H1 (cell line): ENCODE results near the gene CLDN4. TPM values are rescaled to one million over a fixed set of nuclear protein-coding genes. Genes with fewer than 3 reads are reported as not detected.

Experiments used
- CTCF ChIA-PET: fragments of 300-600 bp; sonication (Branson Sonifier 250); formaldehyde crosslinking; loops from one replicate; lab custom pipeline; 2021; ENCODE audit not compliant: partially characterized antibody; lab: Charles Lee
- POLR2A ChIA-PET: fragments of 300-600 bp; sonication (Branson Sonifier 250); formaldehyde crosslinking; loops from one replicate; lab custom pipeline; 2021; ENCODE audit warnings: inconsistent platforms; ENCODE audit not compliant: partially characterized antibody; lab: Charles Lee
- DNase-seq, 2 experiments: peaks; one replicate each; pipeline versions ENCODE4 v3.0.0 to v3.0.0-alpha.2; 2010 to 2022; ENCODE audit warnings: low spot score in 2 of 2, low read depth in 1 of 2, mixed read lengths in 1 of 2
- FAIRE-seq: peaks from 2 replicates; lab custom pipeline; 2011; peaks lifted over from hg19 to GRCh38; lab: Jason Lieb, UNC
- H2AFZ ChIP-seq: 2 replicates; pipeline ENCODE4 v1.8.1; 2012; ENCODE audit warnings: low read length, inconsistent platforms
- H2AK5ac ChIP-seq: 2 replicates; pipeline ENCODE4 v1.6.1; 2013; ENCODE audit warnings: low read depth, low read length
- H2BK120ac ChIP-seq: replicated peaks from 2 replicates; pipeline ENCODE3; 2013; ENCODE audit warnings: low read depth, low read length, inconsistent platforms
- H2BK12ac ChIP-seq: 2 replicates; pipeline ENCODE4 v1.6.1; 2013; ENCODE audit warnings: low read depth, low read length
- H2BK15ac ChIP-seq: 2 replicates; pipeline ENCODE4 v1.6.1; 2013; ENCODE audit warnings: low read length
- H2BK20ac ChIP-seq: 2 replicates; pipeline ENCODE4 v1.6.1; 2013; ENCODE audit warnings: low read length
- H2BK5ac ChIP-seq: 2 replicates; pipeline ENCODE4 v1.6.1; 2013; ENCODE audit warnings: low read depth, low read length
- H3K14ac ChIP-seq: 2 replicates; pipeline ENCODE4 v1.6.1; 2013; ENCODE audit warnings: inconsistent platforms; ENCODE audit not compliant: insufficient read length
- H3K18ac ChIP-seq: 2 replicates; pipeline ENCODE4 v1.6.1; 2013; ENCODE audit warnings: low read length; ENCODE audit errors: extremely low read depth
- H3K23ac ChIP-seq: 2 replicates; pipeline ENCODE4 v1.6.1; 2013; ENCODE audit warnings: inconsistent platforms; ENCODE audit not compliant: insufficient read length
- H3K23me2 ChIP-seq: 2 replicates; pipeline ENCODE4 v1.6.1; 2013; ENCODE audit warnings: low read depth, low read length
- H3K27ac ChIP-seq: 2 replicates; pipeline ENCODE4 v1.6.1; 2011; ENCODE audit warnings: low read depth, low read length, inconsistent platforms
- H3K27me3 ChIP-seq, 4 experiments: replicated peaks in 1 of 4; 1 replicate in 1 of 4; 2 replicates in 3 of 4; pipeline versions ENCODE4 v1.6.1 to v1.8.1; 2011 to 2013; ENCODE audit warnings: low read length in 3 of 4, mild to moderate bottlenecking in 3 of 4, inconsistent platforms in 2 of 4, mixed read lengths in 2 of 4, moderate library complexity in 1 of 4; ENCODE audit not compliant: control insufficient read depth in 3 of 4, insufficient read depth in 3 of 4; ENCODE audit errors: extremely low read depth in 1 of 4
- H3K36me3 ChIP-seq, 4 experiments: 2 replicates each; pipeline versions ENCODE4 v1.6.1 to v1.8.1; 2011 to 2013; ENCODE audit warnings: mild to moderate bottlenecking in 4 of 4, low read length in 3 of 4, moderate library complexity in 2 of 4, control low read depth in 1 of 4, inconsistent platforms in 1 of 4; ENCODE audit not compliant: insufficient read depth in 4 of 4, control insufficient read depth in 2 of 4
- H3K4ac ChIP-seq: replicated peaks from 2 replicates; pipeline ENCODE3; 2013; ENCODE audit warnings: low read length, low read depth, mixed read lengths, inconsistent platforms; ENCODE audit not compliant: insufficient read length
- H3K4me1 ChIP-seq, 4 experiments: replicated peaks in 1 of 4; 1 replicate in 1 of 4; 2 replicates in 3 of 4; pipeline versions ENCODE4 v1.6.1 to v1.8.1; 2011 to 2013; ENCODE audit warnings: low read length in 3 of 4, inconsistent platforms in 2 of 4, mixed read lengths in 1 of 4; ENCODE audit not compliant: insufficient read depth in 4 of 4, control insufficient read depth in 3 of 4
- H3K4me2 ChIP-seq, 2 experiments: 2 replicates each; pipeline versions ENCODE4 v1.6.1 to v1.8.1; 2011 to 2013; ENCODE audit warnings: low read depth in 2 of 2, low read length in 2 of 2, control low read depth in 1 of 2, inconsistent platforms in 1 of 2, mild to moderate bottlenecking in 1 of 2; ENCODE audit not compliant: insufficient read depth in 1 of 2
- H3K4me3 ChIP-seq, 4 experiments: fragments of 200-600, 300-600 bp in 1 of 4; sonication (generic), shearing (Covaris generic), sonication (Bioruptor Twin) in 1 of 4; 2 replicates each; pipeline versions ENCODE4 v1.5.1 to v1.8.1; 2011 to 2016; ENCODE audit warnings: low read length in 4 of 4, low read depth in 3 of 4, control low read depth in 2 of 4, inconsistent platforms in 2 of 4, mild to moderate bottlenecking in 2 of 4, mixed read lengths in 1 of 4, moderate library complexity in 1 of 4; ENCODE audit not compliant: insufficient read depth in 2 of 4; ENCODE audit errors: extremely low read depth in 1 of 4
- H3K56ac ChIP-seq: replicated peaks from 2 replicates; pipeline ENCODE3; 2013; ENCODE audit warnings: low read depth, mild to moderate bottlenecking, mixed read lengths, low read length, inconsistent platforms; ENCODE audit not compliant: insufficient read length
- H3K79me1 ChIP-seq: 2 replicates; pipeline ENCODE4 v1.6.1; 2013; ENCODE audit warnings: low read depth, low read length, control low read depth
- H3K79me2 ChIP-seq, 2 experiments: 2 replicates each; pipeline versions ENCODE4 v1.6.1 to v1.8.1; 2012 to 2013; ENCODE audit warnings: low read length in 2 of 2, mild to moderate bottlenecking in 2 of 2, inconsistent platforms in 1 of 2; ENCODE audit not compliant: insufficient read depth in 2 of 2, control insufficient read depth in 1 of 2
- H3K9ac ChIP-seq, 4 experiments: replicated peaks in 1 of 4; 1 replicate in 1 of 4; 2 replicates in 3 of 4; pipeline versions ENCODE4 v1.6.1 to v1.8.1; 2011 to 2013; ENCODE audit warnings: low read depth in 3 of 4, low read length in 3 of 4, control low read depth in 2 of 4, mild to moderate bottlenecking in 2 of 4, moderate library complexity in 2 of 4, inconsistent platforms in 1 of 4; ENCODE audit errors: extremely low read depth in 1 of 4
- H3K9me3 ChIP-seq, 2 experiments: 2 replicates each; pipeline versions ENCODE4 v1.6.1 to v1.8.1; 2012 to 2013; ENCODE audit warnings: mild to moderate bottlenecking in 2 of 2, moderate library complexity in 2 of 2, control low read depth in 1 of 2, inconsistent platforms in 1 of 2, low read depth in 1 of 2, low read length in 1 of 2, mixed read lengths in 1 of 2; ENCODE audit not compliant: insufficient read depth in 2 of 2
- H4K20me1 ChIP-seq, 2 experiments: replicated peaks in 1 of 2; 2 replicates each; pipeline versions ENCODE3 to v1.8.1; 2011 to 2013; ENCODE audit warnings: inconsistent platforms in 2 of 2, low read length in 2 of 2, mild to moderate bottlenecking in 1 of 2; ENCODE audit not compliant: insufficient read depth in 2 of 2, control insufficient read depth in 1 of 2
- H4K5ac ChIP-seq: 2 replicates; pipeline ENCODE4 v1.6.1; 2013; ENCODE audit warnings: low read length, low read depth, mixed read lengths, inconsistent platforms; ENCODE audit not compliant: insufficient read length
- H4K8ac ChIP-seq: 2 replicates; pipeline ENCODE4 v1.8.0; 2013; ENCODE audit warnings: mild to moderate bottlenecking, moderate library complexity, low read length, inconsistent platforms; ENCODE audit not compliant: insufficient read depth; ENCODE audit errors: extremely low read depth
- H4K91ac ChIP-seq: replicated peaks from 2 replicates; pipeline ENCODE3; 2013; ENCODE audit warnings: low read length, mixed read lengths, inconsistent platforms; ENCODE audit not compliant: insufficient read length
- CBX5 ChIP-seq: fragments of 300-800, 300-1000 bp; sonication (generic); IDR thresholded peaks from 2 replicates; pipeline ENCODE4 v1.7.1; 2016; ENCODE audit warnings: antibody characterized with exemption, low read length, low read depth
- EGR1 ChIP-seq: IDR thresholded peaks from 2 replicates; pipeline ENCODE4 v1.6.1; 2011; ENCODE audit warnings: low read depth, low read length, borderline replicate concordance
- RBBP5 ChIP-seq: IDR thresholded peaks from 2 replicates; pipeline ENCODE4 v1.7.1; 2012; ENCODE audit warnings: low read depth, mild to moderate bottlenecking, inconsistent platforms, low read length, moderate library complexity, borderline replicate concordance
- WGBS, 2 experiments: shearing (Covaris generic) in 1 of 2; methylation state at CpG; one replicate each; pipeline versions ENCODE4 v1.1.6 to v1.1.7; 2013 to 2015; ENCODE audit warnings: low lambda C conversion rate in 2 of 2, mixed read lengths in 2 of 2, inconsistent platforms in 1 of 2, low coverage in 1 of 2, missing lambda C conversion rate in 1 of 2; ENCODE audit not compliant: insufficient replicate concordance in 2 of 2, insufficient coverage in 1 of 2, insufficient read length in 1 of 2; ENCODE audit errors: extremely low coverage in 1 of 2, missing lambda C conversion rate in 1 of 2; 5-methylcytosine and 5-hydroxymethylcytosine counted together
- polyA plus RNA-seq, 7 experiments: library from polyadenylated mRNA; depleted of rRNA in 3 of 7; stranded (reverse) in 5 of 7; unstranded in 2 of 7; fragments of >200 nt in 5 of 7; fragments of 200-250 nt in 2 of 7; gene quantifications; 1 replicate in 5 of 7; 2 replicates in 1 of 7; 4 replicates in 1 of 7; pipeline versions ENCODE4 v1.2.1 to v1.2.3, GENCODE V29; 2011 to 2013; ENCODE audit warnings: missing spikeins in 2 of 7, mixed read lengths in 2 of 7
- total RNA-seq: library from RNA; stranded (reverse); fragmentation: NEBNext Ultra II Directional; extraction: Animal tissue kit (Norgen Biotek cat#: 25700); gene quantifications from 2 replicates; pipeline ENCODE4 v1.2.1, GENCODE V29; 2021

The CLDN4 gene
- total and polyA plus RNA-seq, 2 of the 8 experiments (the other 6 are each of a cell fraction or from before 2014, with no cell fraction given), result 28.0 to 69.3 TPM

DNA sequence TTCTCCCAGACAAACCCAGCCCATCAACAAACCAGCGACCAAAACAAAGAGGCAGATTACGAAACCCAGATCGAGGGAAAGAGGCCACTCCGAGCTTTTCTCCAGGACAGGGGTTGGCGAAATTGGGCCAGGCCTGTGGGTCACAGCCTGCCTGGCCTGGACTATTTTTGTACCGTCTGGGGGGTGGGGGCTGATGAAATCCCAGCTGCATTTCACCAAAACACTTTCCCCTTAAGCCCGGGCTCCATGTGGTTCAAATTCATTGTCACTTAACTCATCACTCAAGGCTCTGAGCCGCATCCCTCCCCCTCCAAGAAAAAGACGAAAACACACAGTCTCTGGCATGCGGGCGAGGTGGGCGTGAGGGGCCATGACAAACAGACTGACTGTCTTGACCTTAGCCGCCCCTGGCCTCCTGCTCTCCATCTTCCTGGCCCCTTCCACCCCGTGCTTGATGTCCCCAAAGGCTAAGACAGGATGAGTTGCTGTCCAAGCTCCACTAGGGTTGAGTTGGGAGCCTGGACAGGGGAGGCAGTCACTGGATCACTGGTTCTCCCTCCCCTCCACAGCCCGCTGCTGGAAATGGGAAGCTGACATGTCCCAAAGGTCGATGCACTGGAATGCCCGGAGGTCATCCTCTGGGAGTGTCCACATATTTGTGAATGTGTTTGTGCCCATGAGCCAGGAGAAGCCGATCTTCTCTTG, 49.3 kb downstream of the CLDN4 start:
- ChIA-PET POLR2A (interaction anchor here (2.2 kb wide), 1 partner anchor 22 kb away, joined by 8 read pairs; no protein-coding TSS in a partner anchor), CTCF (interaction anchor here (0.7 to 6.5 kb wide), 8 partner anchors 10 to 323 kb away, joined by 3 to 34 read pairs (median 4); partner anchors contain the start of gene ELN)
- H3K36me3 ChIP-seq, result no peaks in the 10 kb centered on the region
- no peak overlapping the region for H2BK5ac ChIP-seq
- TF ChIP-seq EGR1 (no peak), CBX5 (no peak), RBBP5 (no peak)
- no peak overlapping the region for H4K8ac ChIP-seq
- no peaks in the 10 kb centered on the region for H3K79me2 ChIP-seq
- H3K9ac ChIP-seq, result no peak overlapping the region
- no peak overlapping the region for H2BK120ac ChIP-seq
- no peak overlapping the region for H3K56ac ChIP-seq
- H4K5ac ChIP-seq, result no peak overlapping the region
- H3K4me3 ChIP-seq, result no peak overlapping the region
- H3K4me1 ChIP-seq, result no peaks in the 10 kb centered on the region
- H3K23ac ChIP-seq, result no peak overlapping the region
- no peaks in the 10 kb centered on the region for H3K79me1 ChIP-seq
- no peak overlapping the region for H2BK12ac ChIP-seq
- H3K27me3 ChIP-seq, result no peaks in the 10 kb centered on the region
- no peaks in the 10 kb centered on the region for H3K9me3 ChIP-seq
- no peak overlapping the region for H3K14ac ChIP-seq
- H3K23me2 ChIP-seq, result no peaks in the 10 kb centered on the region
- no peak overlapping the region for H3K27ac ChIP-seq
- no peak overlapping the region for H2AK5ac ChIP-seq
- H2BK15ac ChIP-seq, result no peak overlapping the region
- H3K4me2 ChIP-seq, result no peak overlapping the region
- no peak overlapping the region for H2AFZ ChIP-seq
- 80% methylated on average over 18 of the region's 18 CpGs; no CpG with 5 or more reads in 1 of the 2 experiments for WGBS, 2 experiments
- no peaks in the 10 kb centered on the region for H4K20me1 ChIP-seq
- DNase-seq (no peak), FAIRE-seq (no peak)
- H3K18ac ChIP-seq, result no peak overlapping the region
- H3K4ac ChIP-seq, result no peak overlapping the region
- no peak overlapping the region for H4K91ac ChIP-seq
- H2BK20ac ChIP-seq, result no peak overlapping the region
